HCT116 (cell line): ENCODE results near the gene BLTP3A. TPM values are rescaled to one million over a fixed set of nuclear protein-coding genes. Genes with fewer than 3 reads are reported as not detected.

Experiments used
- ATAC-seq: fragments of 200-7000 bp; cut with Tn5 transposase; 2 replicates; pipeline ENCODE4 v1.9.1; 2020; ENCODE audit warnings: mild to moderate bottlenecking, moderate library complexity
- BruUV-seq: library from RNA; stranded (reverse); fragments of 400-500 nt; replicated peaks from 2 replicates; lab custom pipeline; 2021; lab: Mats Ljungman, UMichigan
- CTCF ChIA-PET: fragments of 300-600 bp; sonication (Branson Sonifier 250); formaldehyde crosslinking; loops from one replicate; lab custom pipeline; 2021; ENCODE audit warnings: antibody characterized with exemption; lab: Charles Lee
- POLR2A ChIA-PET: fragments of 300-600, 350-600 bp; sonication (Branson Sonifier 250); formaldehyde crosslinking; loops from one replicate; lab custom pipeline; 2021; ENCODE audit warnings: antibody characterized with exemption; lab: Charles Lee
- RAD21 ChIA-PET, 2 experiments: fragments of 300-600 bp; sonication (Branson Sonifier 250); formaldehyde crosslinking; loops; one replicate each; lab custom pipeline; 2023; ENCODE audit warnings: low total read pairs in 2 of 2; ENCODE audit not compliant: uncharacterized antibody in 2 of 2, unreplicated experiment in 2 of 2, low non-redundant PET in 1 of 2; lab: Charles Lee
- DNase-seq: peaks from one replicate; pipeline ENCODE4 v3.0.0-alpha.2; 2010; ENCODE audit warnings: low read depth, low spot score
- H2AFZ ChIP-seq: fragments of 200-600 bp; shearing (Covaris generic), sonication (generic); 2 replicates; pipeline ENCODE4 v1.6.1; 2017; ENCODE audit warnings: low read depth, mixed run types, mixed read lengths, antibody characterized with exemption, low read length; ENCODE audit not compliant: poor library complexity, severe bottlenecking
- H3K27ac ChIP-seq: 2 replicates; pipeline ENCODE4 v1.5.1; 2012; ENCODE audit warnings: low read depth, low read length
- H3K27me3 ChIP-seq: fragments of 200-600 bp; sonication (generic); 2 replicates; pipeline ENCODE4 v1.6.1; 2016; ENCODE audit warnings: mixed run types, low read length, mixed read lengths; ENCODE audit not compliant: insufficient read depth
- H3K36me3 ChIP-seq, 2 experiments: fragments of 200-500 bp in 1 of 2; fragments of 200-600 bp in 1 of 2; sonication (Bioruptor generic) in 1 of 2; sonication (generic) in 1 of 2; 2 replicates each; pipeline versions ENCODE4 v1.5.1 to v1.6.1; 2014 to 2016; ENCODE audit warnings: low read length in 2 of 2, inconsistent platforms in 1 of 2, mixed read lengths in 1 of 2, mixed run types in 1 of 2; ENCODE audit not compliant: insufficient read depth in 2 of 2, control insufficient read depth in 1 of 2
- H3K4me1 ChIP-seq, 2 experiments: fragments of 200-600 bp in 1 of 2; sonication (generic) in 1 of 2; 2 replicates each; pipeline versions ENCODE4 v1.5.1 to v1.6.1; 2012 to 2017; ENCODE audit warnings: low read length in 2 of 2, inconsistent platforms in 1 of 2, mild to moderate bottlenecking in 1 of 2, mixed read lengths in 1 of 2, mixed run types in 1 of 2, moderate library complexity in 1 of 2; ENCODE audit not compliant: insufficient read depth in 2 of 2, control insufficient read depth in 1 of 2
- H3K4me2 ChIP-seq: fragments of 200-600 bp; sonication (generic); 2 replicates; pipeline ENCODE4 v1.6.1; 2017; ENCODE audit warnings: mixed run types, low read length, mixed read lengths
- H3K4me3 ChIP-seq, 2 experiments: fragments of 200-600 bp in 1 of 2; sonication (generic) in 1 of 2; replicated peaks in 1 of 2; 2 replicates each; pipeline ENCODE4 v1.5.1; 2011 to 2016; ENCODE audit warnings: low read length in 2 of 2, control low read depth in 1 of 2, low read depth in 1 of 2, mild to moderate bottlenecking in 1 of 2, mixed read lengths in 1 of 2, mixed run types in 1 of 2
- H3K79me2 ChIP-seq: fragments of 200-600 bp; sonication (generic); 2 replicates; pipeline ENCODE4 v1.6.1; 2017; ENCODE audit warnings: mild to moderate bottlenecking, mixed run types, low read length, moderate library complexity, mixed read lengths; ENCODE audit not compliant: insufficient read depth
- H3K9ac ChIP-seq: fragments of 200-600 bp; sonication (generic); 2 replicates; pipeline ENCODE4 v1.6.1; 2016; ENCODE audit warnings: low read length, mixed read lengths
- H3K9me2 ChIP-seq: fragments of 200-600 bp; sonication (generic), shearing (Covaris generic); 2 replicates; pipeline ENCODE4 v1.6.1; 2017; ENCODE audit warnings: mixed run types, mild to moderate bottlenecking, moderate library complexity; ENCODE audit not compliant: insufficient read depth
- H3K9me3 ChIP-seq, 2 experiments: fragments of 200-500 bp in 1 of 2; fragments of 200-600 bp in 1 of 2; sonication (Bioruptor generic) in 1 of 2; sonication (generic) in 1 of 2; 2 replicates each; pipeline ENCODE4 v1.6.1; 2014 to 2017; ENCODE audit warnings: low read length in 2 of 2, mixed read lengths in 2 of 2, inconsistent platforms in 1 of 2, low read depth in 1 of 2, mild to moderate bottlenecking in 1 of 2, mixed run types in 1 of 2, moderate library complexity in 1 of 2; ENCODE audit not compliant: control insufficient read depth in 1 of 2, insufficient read depth in 1 of 2
- H4K20me1 ChIP-seq: fragments of 200-600 bp; sonication (generic), shearing (Covaris generic); 2 replicates; pipeline ENCODE4 v1.6.1; 2017; ENCODE audit warnings: mixed run types, mild to moderate bottlenecking, moderate library complexity; ENCODE audit not compliant: insufficient read depth
- ATF3 ChIP-seq: IDR thresholded peaks from 2 replicates; pipeline ENCODE4 v1.6.1; 2012
- CBX3 ChIP-seq: IDR thresholded peaks from 2 replicates; pipeline ENCODE4 v1.6.1; 2012; ENCODE audit warnings: low read depth
- CEBPB ChIP-seq: IDR thresholded peaks from 2 replicates; pipeline ENCODE4 v1.6.1; 2012; ENCODE audit warnings: low read depth
- CTCF ChIP-seq, 3 experiments: fragments of 200-600 bp in 1 of 3; sonication (generic) in 1 of 3; IDR thresholded peaks in 2 of 3; conservative IDR thresholded peaks in 1 of 3; 2 replicates each; pipeline ENCODE4 v1.5.1; 2012 to 2017; ENCODE audit warnings: low read depth in 2 of 3, low read length in 2 of 3, antibody characterized with exemption in 1 of 3, borderline replicate concordance in 1 of 3, control low read depth in 1 of 3, mild to moderate bottlenecking in 1 of 3, mixed read lengths in 1 of 3, mixed run types in 1 of 3, moderate library complexity in 1 of 3; ENCODE audit not compliant: insufficient read depth in 1 of 3
- EGR1 ChIP-seq: IDR thresholded peaks from 2 replicates; pipeline ENCODE4 v1.6.1; 2012; ENCODE audit warnings: low read depth
- ELF1 ChIP-seq: IDR thresholded peaks from 2 replicates; pipeline ENCODE4 v1.6.1; 2012; ENCODE audit warnings: low read depth, borderline replicate concordance
- EZH2 ChIP-seq: fragments of 200-600 bp; sonication (generic); IDR thresholded peaks from 2 replicates; pipeline ENCODE4 v1.6.1; 2017; ENCODE audit warnings: antibody characterized with exemption, mixed run types
- FOSL1 ChIP-seq: IDR thresholded peaks from 2 replicates; pipeline ENCODE4 v1.6.1; 2012; ENCODE audit warnings: low read depth
- JUND ChIP-seq: IDR thresholded peaks from 2 replicates; pipeline ENCODE4 v1.6.1; 2012
- MAX ChIP-seq: IDR thresholded peaks from 2 replicates; pipeline ENCODE4 v1.6.1; 2012
- POLR2A ChIP-seq: IDR thresholded peaks from 2 replicates; pipeline ENCODE4 v1.7.0; 2011; ENCODE audit warnings: borderline replicate concordance; ENCODE audit not compliant: insufficient read depth, insufficient read length; ENCODE audit errors: extremely low read depth
- REST ChIP-seq: IDR thresholded peaks from 2 replicates; pipeline ENCODE4 v1.6.1; 2012; ENCODE audit warnings: low read depth
- SIN3A ChIP-seq: IDR thresholded peaks from 2 replicates; pipeline ENCODE4 v1.6.1; 2012; ENCODE audit warnings: low read depth
- SRF ChIP-seq: IDR thresholded peaks from 2 replicates; pipeline ENCODE4 v1.6.1; 2012; ENCODE audit warnings: low read depth
- TCF7L2 ChIP-seq: IDR thresholded peaks from 2 replicates; pipeline ENCODE4 v1.7.0; 2011; ENCODE audit warnings: borderline replicate concordance, inconsistent platforms; ENCODE audit not compliant: insufficient read depth, insufficient read length; ENCODE audit errors: extremely low read depth
- YY1 ChIP-seq: IDR thresholded peaks from 2 replicates; pipeline ENCODE4 v1.6.1; 2011; ENCODE audit warnings: low read length, low read depth, moderate library complexity, mild to moderate bottlenecking; ENCODE audit not compliant: insufficient replicate concordance; ENCODE audit errors: extremely low read depth
- ZBTB33 ChIP-seq: IDR thresholded peaks from 2 replicates; pipeline ENCODE4 v1.6.1; 2011; ENCODE audit warnings: mild to moderate bottlenecking, low read length, moderate library complexity; ENCODE audit not compliant: insufficient replicate concordance; ENCODE audit errors: extremely low read depth
- ZFX ChIP-seq: fragments of 450-650 bp; IDR thresholded peaks from 2 replicates; pipeline ENCODE4 v1.6.1; 2017
- ZNF274 ChIP-seq: fragments of 200-500 bp; sonication (Bioruptor generic); IDR thresholded peaks from 2 replicates; pipeline ENCODE4 v1.6.1; 2014; ENCODE audit warnings: mild to moderate bottlenecking, low read depth, low read length, inconsistent platforms
- intact Hi-C: fragments of 100-400 bp; cut with micrococcal nuclease; formaldehyde crosslinking; loops from 2 replicates; pipeline ENCODE4 v1.10.0; 2022
- total RNA-seq: library from RNA; stranded (reverse); gene quantifications from one replicate; pipeline ENCODE4 v1.2.1, GENCODE V29; 2021; ENCODE audit not compliant: unreplicated experiment

Gene BLTP3A
- total RNA-seq, 1 experiment from 2014 or later, result 21.5 TPM

- no TSS peak for BruUV-seq
- H3K4me3 ChIP-seq, result no peak overlapping the region
- no peak overlapping the region for H3K4me2 ChIP-seq
- intact Hi-C loops, result no loop called here
- no peak overlapping the region for H3K9ac ChIP-seq
- POLR2A ChIA-PET, result no interaction called here
- CTCF ChIA-PET, result no interaction called here
- DNase-seq, result no peak
- H3K27ac ChIP-seq, result no peak overlapping the region
- no peak overlapping the region for H2AFZ ChIP-seq
- H3K9me3 ChIP-seq, result no peaks in the 10 kb centered on the region
- H3K79me2 ChIP-seq, result no peaks in the 10 kb centered on the region
- no peaks in the 10 kb centered on the region for H3K4me1 ChIP-seq
- RAD21 ChIA-PET, result no interaction called here
- no peaks in the 10 kb centered on the region for H3K9me2 ChIP-seq
- no peaks in the 10 kb centered on the region for H3K27me3 ChIP-seq
- ATAC-seq, result no peak
- TF ChIP-seq FOSL1, result no peak
- no peak for TF ChIP-seq ZNF274
- no peak for TF ChIP-seq SIN3A
- no peak for TF ChIP-seq ZFX
- no peak for TF ChIP-seq YY1
- TF ChIP-seq EGR1, result no peak
- TF ChIP-seq REST, result no peak
- no peak for TF ChIP-seq JUND
- TF ChIP-seq EZH2, result no peak
- TF ChIP-seq SRF, result no peak
- TF ChIP-seq POLR2A, result no peak
- TF ChIP-seq ATF3, result no peak
- no peak for TF ChIP-seq CBX3
- TF ChIP-seq TCF7L2, result no peak
- TF ChIP-seq ZBTB33, result no peak
- TF ChIP-seq CTCF (IDR thresholded peaks at IDR 0.05 in 2 of 3, conservative IDR thresholded peaks at IDR 0.05 in 1 of 3; ENCODE audit: borderline replicate concordance in 1 of 3, insufficient read depth in 1 of 3, low read depth in 2 of 3, low read length in 2 of 3), result no peak
- TF ChIP-seq MAX, result no peak
- no peak for TF ChIP-seq CEBPB
- TF ChIP-seq ELF1, result no peak
- peaks cover under 1 to 5% of the 10 kb centered on the region in 2 experiments; a peak in 2 of 4 replicates for H3K36me3 ChIP-seq
- no peaks in the 10 kb centered on the region for H4K20me1 ChIP-seq
Measured at GRCh38 chr6:34829137-34829536, 37.3 kb downstream of the BLTP3A start.
